ENCODE results near the gene C2CD3. TPM values are rescaled to one million over a fixed set of nuclear protein-coding genes. Genes with fewer than 3 reads are reported as not detected.

C2CD3 gene
- total and polyA plus RNA-seq, 4 donors = 3.1 to 14.5 (median 6.7) TPM

- no peak for DNase-seq (ENCODE audit: low spot score)
These were observed 166.6 kb downstream of the C2CD3 start for GRCh38 chr11:74004046-74004695.

DNA sequence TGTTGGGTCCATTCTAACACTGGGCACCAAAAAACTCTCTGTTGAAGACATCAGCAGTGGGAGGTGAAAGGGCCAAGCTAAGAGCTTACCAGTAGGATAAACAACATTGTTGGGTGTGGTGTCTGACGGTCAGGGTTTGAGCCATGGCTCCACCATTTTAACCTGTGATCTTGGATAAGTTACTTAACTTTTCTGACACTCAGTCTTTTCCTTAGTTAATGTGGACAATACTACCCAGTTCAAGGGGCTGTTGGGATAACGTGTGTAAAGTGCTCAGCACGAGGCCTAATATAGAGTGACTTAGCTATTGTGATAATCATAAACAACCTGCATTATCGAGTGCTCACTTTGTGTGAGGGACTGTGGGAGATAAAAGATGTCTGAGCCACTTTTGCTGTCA, 168.0 kb downstream of the C2CD3 start:
- H3K27me3 ChIP-seq (ENCODE audit: control insufficient read depth in 4 of 4, insufficient read depth in 4 of 4, low read length in 3 of 4) = no peaks in the 10 kb centered on the region
- peaks cover 0 to 5% (median 0%) of the 10 kb centered on the region in 4 donors for H3K36me3 ChIP-seq (ENCODE audit: control insufficient read depth in 4 of 4, insufficient read depth in 3 of 4, low read depth in 1 of 4, low read length in 3 of 4)
- no peaks in the 10 kb centered on the region for H3K9me3 ChIP-seq (ENCODE audit: control insufficient read depth in 4 of 4, low read length in 3 of 4)
- WGBS = 97% methylated on average over 4 of the region's 4 CpGs
- peaks cover 0 to 5% (median 3%) of the 10 kb centered on the region in 4 donors for H3K4me1 ChIP-seq (ENCODE audit: control insufficient read depth in 4 of 4, insufficient read depth in 4 of 4, low read length in 3 of 4)
- DNase-seq (ENCODE audit: low spot score) = peak; percentile 21
- H3K9ac ChIP-seq (ENCODE audit: low read depth in 1 of 2, low read length in 2 of 2) = no peak overlapping the region
- no peak overlapping the region for H3K4me3 ChIP-seq (ENCODE audit: low read depth in 1 of 3, low read length in 3 of 3)
- H3K27ac ChIP-seq (ENCODE audit: low read depth in 1 of 2, low read length in 2 of 2) = no peak overlapping the region
- TF ChIP-seq RAD21 (IDR thresholded peaks at IDR 0.05) = no peak
- TF ChIP-seq NR2F2 (IDR thresholded peaks at IDR 0.05) = no peak
- TF ChIP-seq, protein P1, sequence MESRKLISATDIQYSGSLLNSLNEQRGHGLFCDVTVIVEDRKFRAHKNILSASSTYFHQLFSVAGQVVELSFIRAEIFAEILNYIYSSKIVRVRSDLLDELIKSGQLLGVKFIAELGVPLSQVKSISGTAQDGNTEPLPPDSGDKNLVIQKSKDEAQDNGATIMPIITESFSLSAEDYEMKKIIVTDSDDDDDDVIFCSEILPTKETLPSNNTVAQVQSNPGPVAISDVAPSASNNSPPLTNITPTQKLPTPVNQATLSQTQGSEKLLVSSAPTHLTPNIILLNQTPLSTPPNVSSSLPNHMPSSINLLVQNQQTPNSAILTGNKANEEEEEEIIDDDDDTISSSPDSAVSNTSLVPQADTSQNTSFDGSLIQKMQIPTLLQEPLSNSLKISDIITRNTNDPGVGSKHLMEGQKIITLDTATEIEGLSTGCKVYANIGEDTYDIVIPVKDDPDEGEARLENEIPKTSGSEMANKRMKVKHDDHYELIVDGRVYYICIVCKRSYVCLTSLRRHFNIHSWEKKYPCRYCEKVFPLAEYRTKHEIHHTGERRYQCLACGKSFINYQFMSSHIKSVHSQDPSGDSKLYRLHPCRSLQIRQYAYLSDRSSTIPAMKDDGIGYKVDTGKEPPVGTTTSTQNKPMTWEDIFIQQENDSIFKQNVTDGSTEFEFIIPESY (IDR thresholded peaks at IDR 0.05) = no peak
- no peak for TF ChIP-seq JUND (IDR thresholded peaks at IDR 0.05)
- TF ChIP-seq MAX (IDR thresholded peaks at IDR 0.05) = no peak
- no peak for TF ChIP-seq REST (IDR thresholded peaks at IDR 0.05)
- no peak for TF ChIP-seq SP1 (IDR thresholded peaks at IDR 0.05)

More at GRCh38 chr11:74004046-74004695, 166.6 kb downstream of the C2CD3 start:
- H3K36me3 ChIP-seq (ENCODE audit: control insufficient read depth in 4 of 4, insufficient read depth in 3 of 4, low read depth in 1 of 4, low read length in 3 of 4) = peaks cover 0 to 5% (median 0%) of the 10 kb centered on the region in 4 donors
- peaks cover 0 to 5% (median 3%) of the 10 kb centered on the region in 4 donors for H3K4me1 ChIP-seq (ENCODE audit: control insufficient read depth in 4 of 4, insufficient read depth in 4 of 4, low read length in 3 of 4)
- no peaks in the 10 kb centered on the region for H3K27me3 ChIP-seq (ENCODE audit: control insufficient read depth in 4 of 4, insufficient read depth in 4 of 4, low read length in 3 of 4)
- no peaks in the 10 kb centered on the region for H3K9me3 ChIP-seq (ENCODE audit: control insufficient read depth in 4 of 4, low read length in 3 of 4)
- no peak overlapping the region for H3K4me3 ChIP-seq (ENCODE audit: low read depth in 1 of 3, low read length in 3 of 3)
- TF ChIP-seq JUND (IDR thresholded peaks at IDR 0.05) = no peak
- no peak for TF ChIP-seq RAD21 (IDR thresholded peaks at IDR 0.05)
- no peak for TF ChIP-seq YY1 (IDR thresholded peaks at IDR 0.05)
- TF ChIP-seq ATF3 (IDR thresholded peaks at IDR 0.05) = no peak
- TF ChIP-seq, protein P1 (IDR thresholded peaks at IDR 0.05) = no peak
- TF ChIP-seq FOXA1 (IDR thresholded peaks at IDR 0.05) = no peak
- TF ChIP-seq MAX (IDR thresholded peaks at IDR 0.05) = no peak
- no peak for TF ChIP-seq EGR1 (IDR thresholded peaks at IDR 0.05; ENCODE audit: low read depth in 2 of 2)
- TF ChIP-seq TAF1 (conservative IDR thresholded peaks at IDR 0.05) = no peak
- no peak for TF ChIP-seq SP1 (IDR thresholded peaks at IDR 0.05)
- no peak for TF ChIP-seq GABPA (IDR thresholded peaks at IDR 0.05 in 1 of 2, conservative IDR thresholded peaks at IDR 0.05 in 1 of 2)
- no peak for TF ChIP-seq FOXA2 (IDR thresholded peaks at IDR 0.05)
- TF ChIP-seq REST (IDR thresholded peaks at IDR 0.05) = no peak
- TF ChIP-seq RXRA (IDR thresholded peaks at IDR 0.05) = no peak
- no peak overlapping the region for H3K9ac ChIP-seq (ENCODE audit: low read depth in 1 of 2, low read length in 2 of 2)
- 94% methylated on average over 6 of the region's 6 CpGs for WGBS
- H3K27ac ChIP-seq (ENCODE audit: low read depth in 1 of 2, low read length in 2 of 2) = no peak overlapping the region

Data from liver (tissue), 9 donors.